GM03348 (cell line): ENCODE results near the gene PEX5L.

ENCODE experiments used
- DNase-seq: peaks from one replicate; pipeline ENCODE4 v3.0.0; 2012; ENCODE audit warnings: low spot score

PEX5L gene

GRCh38 chr3:179956416-179956830 lies 80.3 kb downstream of the PEX5L start:
- no peak for DNase-seq

GRCh38 chr3:179955809-179956208 lies 80.9 kb downstream of the PEX5L start:
- DNase-seq, result no peak

GRCh38 chr3:179955286-179955685 lies 81.5 kb downstream of the PEX5L start:
- no peak for DNase-seq

- no peak for DNase-seq
Measured at GRCh38 chr3:179953993-179954870, 82.5 kb downstream of the PEX5L start.

- DNase-seq, result no peak
Measured at GRCh38 chr3:179950840-179951239, 85.9 kb downstream of the PEX5L start.

GRCh38 chr3:179949869-179950268 lies 86.9 kb downstream of the PEX5L start:
- no peak for DNase-seq

GRCh38 chr3:179949412-179949811 lies 87.3 kb downstream of the PEX5L start:
- DNase-seq, result no peak

GRCh38 chr3:179948740-179949139 lies 88.0 kb downstream of the PEX5L start:
- DNase-seq, result no peak

- no peak for DNase-seq
Measured at GRCh38 chr3:179945569-179945968, 91.2 kb downstream of the PEX5L start.

GRCh38 chr3:179943117-179943880 lies 93.4 kb downstream of the PEX5L start:
- DNase-seq, result peak; percentile 10

- DNase-seq, result no peak
Measured at GRCh38 chr3:179942553-179943075, 94.1 kb downstream of the PEX5L start.

- DNase-seq, result no peak
Measured at GRCh38 chr3:179935710-179936109, 101.0 kb downstream of the PEX5L start.

GRCh38 chr3:179933914-179934313 lies 102.8 kb downstream of the PEX5L start:
- DNase-seq, result no peak

- DNase-seq, result no peak
Measured at GRCh38 chr3:179933080-179933479, 103.7 kb downstream of the PEX5L start.

- DNase-seq, result no peak
Measured at GRCh38 chr3:179932674-179933073, 104.1 kb downstream of the PEX5L start.

GRCh38 chr3:179929091-179929529 lies 107.6 kb downstream of the PEX5L start:
- DNase-seq, result peak; percentile 71

- DNase-seq, result no peak
Measured at GRCh38 chr3:179927191-179927590, 109.5 kb downstream of the PEX5L start.

GRCh38 chr3:179921951-179922350 lies 114.8 kb downstream of the PEX5L start:
- no peak for DNase-seq

GRCh38 chr3:179921500-179921899 lies 115.2 kb downstream of the PEX5L start:
- no peak for DNase-seq

- no peak for DNase-seq
Measured at GRCh38 chr3:179907784-179908482, 128.8 kb downstream of the PEX5L start.

GRCh38 chr3:179902061-179902460 lies 134.7 kb downstream of the PEX5L start:
- DNase-seq, result no peak

GRCh38 chr3:179898024-179898423 lies 138.7 kb downstream of the PEX5L start:
- DNase-seq, result no peak
